Measurements from ENCODE around the gene CEP55. TPM values are rescaled to one million over a fixed set of nuclear protein-coding genes. Genes with fewer than 3 reads are reported as not detected.

The CEP55 gene
- total RNA-seq, 2 experiments from 2014 or later: 0.16 to 0.17 TPM

- peaks cover 24% of the 10 kb centered on the region for H3K4me1 Mint-ChIP-seq (ENCODE audit: low read depth)
- no peak overlapping the region for H3K4me3 ChIP-seq (ENCODE audit: low read length)
- H3K4me3 Mint-ChIP-seq: no peak overlapping the region
- ChIA-PET POLR2A (no interaction called here), CTCF (interaction anchor here (3.7 kb wide), 1 partner anchor 125 kb away, joined by 13 read pairs; no protein-coding TSS in a partner anchor)
- H3K36me3 Mint-ChIP-seq (ENCODE audit: low read depth): no peaks in the 10 kb centered on the region
- H3K36me3 ChIP-seq (ENCODE audit: insufficient read depth, low read length): no peaks in the 10 kb centered on the region
- no peak overlapping the region for H3K27ac Mint-ChIP-seq
- ATAC-seq (ENCODE audit: poor library complexity): no peak
- intact Hi-C loops (cut with DNase I, micrococcal nuclease): no loop called here
- H3K27me3 ChIP-seq (ENCODE audit: control insufficient read depth in 1 of 2, insufficient read depth in 2 of 2, low read length in 2 of 2): no peaks in the 10 kb centered on the region
- H3K27ac ChIP-seq (ENCODE audit: low read depth in 1 of 2, low read length in 2 of 2): no peak overlapping the region
- no peak for TF ChIP-seq CTCF (IDR thresholded peaks at IDR 0.05)
- no peak for DNase-seq
- H3K27me3 Mint-ChIP-seq: no peaks in the 10 kb centered on the region
- H3K4me1 ChIP-seq (ENCODE audit: insufficient read depth, low read length): peaks cover 8% of the 10 kb centered on the region
- H3K9me3 Mint-ChIP-seq: no peaks in the 10 kb centered on the region
- no peaks in the 10 kb centered on the region for H3K9me3 ChIP-seq (ENCODE audit: control insufficient read depth in 1 of 2, insufficient read depth in 1 of 2, low read length in 2 of 2)
Measured at GRCh38 chr10:93501650-93502049, 5.2 kb downstream of the CEP55 start.

GRCh38 chr10:93503075-93503474 lies 6.7 kb downstream of the CEP55 start:
- ATAC-seq (ENCODE audit: poor library complexity) (no peak), DNase-seq (peak in 3 of 14 experiments; percentile 23 to 26 (median 24))
- no peaks in the 10 kb centered on the region for H3K27me3 Mint-ChIP-seq
- Histone ChIP-seq H3K27me3 (ENCODE audit: control insufficient read depth in 1 of 2, insufficient read depth in 2 of 2, low read length in 2 of 2) (no peaks in the 10 kb centered on the region), H3K27ac (ENCODE audit: low read depth in 1 of 2, low read length in 2 of 2) (peak overlapping the region in 1 of 2 donors; percentile 3), H3K4me3 (ENCODE audit: low read length) (peak overlapping the region; percentile 25), H3K36me3 (ENCODE audit: insufficient read depth, low read length) (no peaks in the 10 kb centered on the region), H3K9me3 (ENCODE audit: control insufficient read depth in 1 of 2, insufficient read depth in 1 of 2, low read length in 2 of 2) (no peaks in the 10 kb centered on the region), H3K4me1 (ENCODE audit: insufficient read depth, low read length) (no peaks in the 10 kb centered on the region)
- peak overlapping the region; percentile 75 for H3K4me3 Mint-ChIP-seq
- ChIA-PET CTCF (interaction anchor here (1.1 to 3.7 kb wide), 3 partner anchors 11 to 127 kb away, joined by 3 to 13 read pairs (median 3); no protein-coding TSS in a partner anchor), POLR2A (interaction anchor here (0.7 kb wide), 1 partner anchor 52 kb away, joined by 3 read pairs; no protein-coding TSS in a partner anchor)
- TF ChIP-seq CTCF (IDR thresholded peaks at IDR 0.05): no peak
- H3K36me3 Mint-ChIP-seq (ENCODE audit: low read depth): no peaks in the 10 kb centered on the region
- H3K4me1 Mint-ChIP-seq (ENCODE audit: low read depth): peaks cover 22% of the 10 kb centered on the region
- no peaks in the 10 kb centered on the region for H3K9me3 Mint-ChIP-seq
- intact Hi-C loops (cut with DNase I, micrococcal nuclease): no loop called here
- H3K27ac Mint-ChIP-seq: peak overlapping the region; percentile 32

- Mint-ChIP-seq H3K27me3 (no peaks in the 10 kb centered on the region), H3K36me3 (ENCODE audit: low read depth) (no peaks in the 10 kb centered on the region), H3K27ac (no peak overlapping the region), H3K9me3 (no peaks in the 10 kb centered on the region), H3K4me3 (no peak overlapping the region), H3K4me1 (ENCODE audit: low read depth) (peaks cover 20% of the 10 kb centered on the region)
- no peaks in the 10 kb centered on the region for H3K4me1 ChIP-seq (ENCODE audit: insufficient read depth, low read length)
- POLR2A ChIA-PET: interaction anchor here (0.7 kb wide), 2 partner anchors 22 to 181 kb away, joined by 3 to 5 read pairs; no protein-coding TSS in a partner anchor
- H3K4me3 ChIP-seq (ENCODE audit: low read length): no peak overlapping the region
- no peak for TF ChIP-seq CTCF (IDR thresholded peaks at IDR 0.05)
- H3K27ac ChIP-seq (ENCODE audit: low read depth in 1 of 2, low read length in 2 of 2): no peak overlapping the region
- ATAC-seq (ENCODE audit: poor library complexity): no peak
- CTCF ChIA-PET: interaction anchor here (1.6 to 3.7 kb wide), 2 partner anchors 23 to 129 kb away, joined by 3 to 13 read pairs; partner anchors contain the start of gene MYOF
- H3K27me3 ChIP-seq (ENCODE audit: control insufficient read depth in 1 of 2, insufficient read depth in 2 of 2, low read length in 2 of 2): no peaks in the 10 kb centered on the region
- intact Hi-C loops (cut with DNase I, micrococcal nuclease): no loop called here
- DNase-seq: no peak
- no peaks in the 10 kb centered on the region for H3K9me3 ChIP-seq (ENCODE audit: control insufficient read depth in 1 of 2, insufficient read depth in 1 of 2, low read length in 2 of 2)
- H3K36me3 ChIP-seq (ENCODE audit: insufficient read depth, low read length): no peaks in the 10 kb centered on the region
Measured at GRCh38 chr10:93505075-93505474, 8.7 kb downstream of the CEP55 start.
